ENCODE measurements around the gene S100A1.

S100A1 gene

DNA sequence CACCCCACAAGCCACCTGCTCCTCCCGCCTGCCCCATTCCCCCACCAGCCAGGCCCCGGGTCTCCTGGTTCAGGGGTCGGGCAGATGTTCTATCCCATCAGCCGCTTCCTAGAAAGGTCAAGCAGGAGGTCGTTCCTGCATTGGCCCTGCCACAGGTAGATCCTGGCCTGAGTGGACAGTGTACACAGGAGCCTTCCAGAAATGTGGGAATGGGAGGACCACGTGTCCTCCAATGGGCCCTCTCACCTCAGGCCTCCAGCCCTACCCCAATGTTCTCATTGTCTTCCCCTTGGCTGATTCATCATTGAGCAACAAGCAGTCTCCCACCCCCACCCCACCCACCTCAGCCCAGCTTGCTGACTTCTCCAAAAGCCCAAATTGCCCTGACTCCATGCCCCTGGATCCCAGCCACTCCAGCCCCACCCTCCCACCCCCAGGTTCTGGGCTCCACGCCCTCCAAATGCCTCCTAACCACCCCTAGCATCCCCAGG lies 17.4 kb upstream of the S100A1 start:
- no peak for DNase-seq

DNA sequence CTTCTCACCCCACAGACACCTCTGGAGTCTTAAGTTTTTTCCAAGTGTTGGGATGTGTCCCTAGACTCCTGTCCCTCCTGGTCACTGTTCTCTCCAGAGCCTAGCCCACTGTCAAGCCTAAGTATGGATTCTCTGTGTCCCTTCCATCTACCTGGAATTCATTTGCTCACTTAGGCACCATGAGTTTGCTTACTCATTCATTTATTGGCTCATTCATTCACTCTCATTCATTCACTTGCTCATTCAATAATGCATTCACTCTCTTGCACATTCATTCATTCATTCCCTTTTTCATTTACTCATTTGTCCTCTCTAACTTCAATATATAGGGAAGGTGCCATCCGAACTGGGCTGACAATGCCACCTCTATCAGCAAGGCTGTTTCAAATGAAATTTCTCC lies 16.9 kb upstream of the S100A1 start:
- no peak for DNase-seq

DNA sequence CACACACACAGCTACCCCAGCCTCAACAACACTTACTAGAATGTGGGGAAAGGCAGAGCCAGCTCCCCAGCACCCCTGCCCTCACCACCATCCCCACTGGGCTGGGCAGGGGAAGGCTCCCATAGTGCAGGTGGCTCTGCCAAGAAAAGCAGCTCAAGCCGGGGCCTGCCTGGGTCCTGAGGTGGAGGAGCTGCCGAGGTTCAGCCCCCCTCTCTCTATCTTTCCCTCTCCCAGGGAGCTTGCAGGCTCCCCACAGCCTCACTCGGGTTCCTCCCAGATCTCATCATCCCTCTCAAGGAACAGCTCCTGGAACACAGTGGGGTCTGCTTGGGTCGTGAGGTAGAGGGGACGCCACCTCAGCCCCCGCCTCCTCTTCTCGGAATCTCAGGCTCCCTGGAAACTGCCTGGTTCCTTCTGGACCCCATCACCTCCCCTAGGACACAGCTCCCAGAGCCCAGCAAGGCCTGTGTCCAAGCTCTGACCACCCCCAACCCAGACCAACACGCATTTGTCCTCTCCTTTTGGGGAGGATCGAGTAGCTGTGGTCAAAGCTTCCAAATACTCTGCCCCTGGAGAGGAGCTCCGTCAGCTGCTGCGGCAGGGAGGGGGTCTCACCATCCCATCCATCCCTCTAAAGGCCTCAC lies 16.0 kb upstream of the S100A1 start:
- no peak for DNase-seq

DNA sequence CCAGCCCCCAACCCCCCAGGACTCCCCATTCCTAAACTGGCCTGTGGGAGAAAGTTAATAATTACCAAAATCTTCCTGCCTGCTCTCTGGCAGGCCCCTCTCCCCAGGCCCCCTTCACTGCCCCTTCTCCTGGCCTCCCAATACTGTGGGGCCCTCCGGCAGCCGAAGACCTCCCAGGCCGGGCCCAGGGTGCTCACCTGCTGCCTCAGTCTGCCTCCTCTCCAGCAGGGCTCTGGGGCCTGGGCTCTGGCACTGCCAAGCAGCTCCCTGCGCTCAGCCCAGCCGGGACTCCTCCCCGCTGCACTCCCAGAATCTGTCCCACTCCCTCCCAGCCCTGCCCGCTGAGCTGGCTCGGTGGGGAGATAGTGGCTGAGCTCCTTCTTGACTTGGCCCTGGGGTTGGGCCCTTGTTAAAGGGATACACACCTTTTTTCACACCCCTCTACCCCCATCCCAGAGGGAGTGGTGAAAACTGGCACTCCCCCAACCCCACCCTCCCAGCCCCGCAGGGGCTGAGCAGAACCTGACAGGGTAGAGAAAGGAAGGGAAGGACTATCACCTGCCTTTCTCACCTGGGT lies 15.4 kb upstream of the S100A1 start, which contains the start of gene S100A16:
Gene S100A16, minus strand, starts transcription at position 383 of the 577 bp plus-strand sequence. CDS start 4,986 bp downstream, outside the sequence.
- no peak for DNase-seq

DNA sequence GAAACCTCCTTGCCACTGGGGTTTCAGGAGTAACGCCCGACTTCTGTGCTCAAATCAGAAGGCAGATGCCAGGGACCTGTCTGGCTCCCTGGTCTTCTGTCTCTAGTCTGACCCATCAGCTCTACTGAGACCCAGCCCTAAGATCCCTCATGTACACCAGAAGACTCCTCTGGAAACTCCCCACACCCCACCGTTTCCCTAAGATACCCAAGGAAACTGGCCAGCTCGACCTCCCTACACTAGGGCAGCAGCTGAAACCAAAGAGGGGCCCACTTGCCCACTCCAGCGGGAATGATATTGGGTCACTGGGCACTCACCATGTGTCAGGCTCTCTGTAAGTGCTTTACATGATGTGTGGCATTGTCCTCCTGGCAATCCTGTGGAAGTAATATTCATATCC lies 14.8 kb upstream of the S100A1 start:
- no peak for DNase-seq

DNA sequence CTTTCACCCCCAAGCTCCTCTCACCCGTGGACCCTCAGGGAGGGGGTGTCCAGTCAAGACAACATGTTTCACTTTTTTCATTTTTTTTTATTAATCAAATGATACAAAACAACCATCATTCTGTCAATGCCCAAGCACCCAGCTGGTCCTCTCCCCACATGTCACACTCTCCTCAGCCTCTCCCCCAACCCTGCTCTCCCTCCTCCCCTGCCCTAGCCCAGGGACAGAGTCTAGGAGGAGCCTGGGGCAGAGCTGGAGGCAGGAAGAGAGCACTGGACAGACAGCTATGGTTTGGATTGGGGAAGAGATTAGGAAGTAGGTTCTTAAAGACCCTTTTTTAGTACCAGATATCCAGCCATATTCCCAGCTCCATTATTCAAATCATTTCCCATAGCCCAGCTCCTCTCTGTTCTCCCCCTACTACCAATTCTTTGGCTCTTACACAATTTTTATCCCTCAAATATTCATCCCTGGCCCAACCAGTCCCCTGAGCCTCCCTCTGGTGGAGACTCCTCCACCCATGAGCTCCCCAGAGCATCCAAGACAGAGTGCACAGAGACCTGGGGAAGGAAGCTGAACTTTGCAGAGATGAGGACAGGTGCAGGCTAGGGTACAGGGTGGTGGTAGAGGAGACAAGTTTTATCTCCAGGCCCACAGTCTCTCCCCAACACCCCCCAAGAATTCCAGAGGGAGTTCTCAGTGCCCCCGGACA lies 13.9 kb upstream of the S100A1 start:
- DNase-seq: no peak

DNA sequence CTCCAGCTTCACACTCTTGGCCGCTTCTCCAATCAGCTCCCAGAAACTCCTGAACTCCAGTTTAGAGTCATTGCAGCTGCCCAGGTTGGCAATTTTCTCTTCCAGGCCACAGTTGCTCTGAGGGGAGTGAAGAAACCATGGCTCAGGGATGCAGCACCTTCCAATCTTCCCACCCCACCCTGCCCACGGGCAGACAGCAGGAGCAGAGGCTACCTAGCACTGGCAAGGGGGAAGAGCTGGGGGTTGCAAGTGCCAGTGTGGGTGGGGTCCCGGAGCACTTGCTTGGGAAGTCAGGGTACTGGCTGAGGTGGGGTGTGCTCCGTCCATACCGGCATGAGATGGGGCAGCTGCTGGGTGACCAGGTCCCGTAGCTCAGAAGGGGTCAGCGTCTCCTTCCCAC lies 13.3 kb upstream of the S100A1 start:
- DNase-seq: no peak

DNA sequence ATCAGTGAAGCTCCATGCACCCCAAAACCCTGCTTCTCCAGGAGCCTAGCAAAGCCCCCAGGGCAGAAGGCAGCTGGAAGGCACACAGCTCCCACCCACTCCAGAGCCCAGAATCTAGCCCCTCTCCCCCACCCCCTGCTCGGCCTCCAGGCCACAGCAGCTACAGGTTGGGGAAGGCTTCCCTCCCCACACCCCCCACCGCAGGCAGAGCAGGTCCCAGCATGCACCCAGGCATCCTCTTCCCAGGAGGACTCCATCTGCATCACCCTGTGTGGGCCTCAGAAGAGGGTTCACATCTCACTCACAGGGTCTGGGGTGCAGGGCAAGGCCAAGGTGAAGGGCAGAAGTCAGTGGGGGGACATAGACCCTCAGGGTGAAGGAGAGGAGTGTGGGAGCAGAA lies 12.8 kb upstream of the S100A1 start:
- no peak for DNase-seq

DNA sequence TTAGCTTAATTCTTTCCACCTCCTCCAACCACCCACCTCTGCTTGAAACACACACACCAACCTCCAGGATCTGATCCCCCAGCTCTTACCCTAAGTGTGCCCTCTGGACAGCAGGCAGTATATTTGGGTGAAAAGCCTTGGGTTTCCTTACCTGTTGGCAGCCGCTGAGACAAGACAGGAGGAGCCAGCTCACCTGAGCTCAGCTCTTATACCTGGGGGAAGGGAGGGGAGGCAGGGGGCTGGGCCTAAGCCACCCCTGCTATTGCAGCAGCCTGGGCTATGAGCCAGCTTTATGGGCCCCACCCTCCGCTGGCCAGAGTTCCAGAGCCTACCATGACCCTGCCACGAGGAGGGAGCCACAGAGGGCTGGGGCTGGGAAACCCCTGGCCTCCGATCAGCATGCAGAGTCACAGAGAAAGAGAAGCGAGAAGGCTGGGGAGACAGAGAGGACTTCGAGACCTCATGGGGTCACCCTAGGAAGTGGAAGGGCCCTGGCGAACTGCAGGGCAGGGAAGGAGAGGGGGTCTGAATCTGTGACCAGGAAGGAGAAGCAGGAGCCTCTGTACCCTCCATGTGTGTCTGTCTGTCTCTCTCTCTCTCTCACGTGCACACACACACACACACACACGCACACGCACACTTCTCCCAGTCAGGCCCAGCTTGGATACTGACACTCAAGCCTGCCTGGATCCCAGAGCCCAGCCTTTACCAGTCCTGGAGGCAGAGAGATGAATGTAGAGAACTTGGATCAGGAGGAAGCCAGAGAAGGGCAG lies 11.9 kb upstream of the S100A1 start, which contains the start of gene S100A14:
Gene S100A14, minus strand, starts transcription at position 182 of the 773 bp plus-strand sequence. CDS start 467 bp downstream, outside the sequence.
- DNase-seq: no peak

DNA sequence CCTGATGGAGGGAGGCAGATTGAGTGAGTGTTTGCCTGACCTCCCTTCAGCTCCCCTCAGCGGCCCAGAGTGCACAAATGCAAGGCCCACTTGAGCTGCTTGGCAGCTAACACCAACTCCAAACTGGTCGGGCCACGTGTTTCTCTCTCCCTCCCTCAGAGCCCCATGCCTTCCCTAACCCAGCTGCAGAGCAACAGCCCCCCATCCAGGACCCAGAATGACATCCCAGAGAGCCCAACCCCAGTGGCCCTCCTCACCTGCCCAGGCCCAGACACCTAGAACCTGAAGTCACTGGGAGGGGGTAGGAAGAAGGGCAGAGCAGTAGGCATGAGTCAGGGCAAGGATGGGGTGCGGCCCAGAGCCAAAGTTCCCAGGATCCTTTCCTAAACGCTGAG lies 11.3 kb upstream of the S100A1 start:
- no peak for DNase-seq

DNA sequence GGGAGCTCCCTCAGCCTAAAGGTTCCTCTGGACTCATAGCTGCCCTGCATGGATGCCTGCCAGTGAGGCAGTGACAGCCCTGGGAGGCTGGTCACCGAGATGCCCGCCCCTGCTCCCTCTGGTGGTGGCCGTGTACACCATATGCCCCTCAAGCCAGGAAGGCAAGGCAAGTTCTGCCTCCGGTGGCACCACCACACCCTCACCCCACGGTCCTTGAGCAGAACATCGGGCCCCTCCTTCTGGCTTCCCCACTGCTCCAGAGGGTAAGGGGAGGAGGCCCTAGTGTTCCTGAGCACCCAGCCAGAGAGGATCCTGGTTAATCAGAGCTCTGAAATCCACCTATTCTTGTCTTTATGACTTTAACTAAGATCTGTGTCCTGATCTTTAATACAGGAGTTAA lies 10.6 kb upstream of the S100A1 start:
- no peak for DNase-seq

DNA sequence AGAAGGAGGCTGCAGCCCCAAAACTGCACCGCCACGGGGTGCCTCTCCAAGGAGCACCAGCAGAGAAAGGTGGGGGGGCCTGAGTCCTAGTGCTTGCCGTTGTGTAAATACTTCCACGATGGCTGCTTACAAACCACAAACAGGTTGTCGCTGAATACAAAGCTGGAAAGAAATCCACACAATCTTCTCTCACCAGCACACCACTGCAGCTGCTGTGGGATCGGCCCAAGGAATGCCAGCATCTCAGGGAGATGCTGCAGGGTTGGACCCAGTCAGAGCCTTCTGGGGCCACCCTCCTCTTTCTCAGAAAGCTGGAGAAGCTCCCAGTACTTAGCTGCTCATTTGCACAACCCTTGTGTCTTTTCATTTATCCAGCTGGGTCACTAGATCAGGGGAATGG lies 9.1 kb upstream of the S100A1 start:
- no peak for DNase-seq

DNA sequence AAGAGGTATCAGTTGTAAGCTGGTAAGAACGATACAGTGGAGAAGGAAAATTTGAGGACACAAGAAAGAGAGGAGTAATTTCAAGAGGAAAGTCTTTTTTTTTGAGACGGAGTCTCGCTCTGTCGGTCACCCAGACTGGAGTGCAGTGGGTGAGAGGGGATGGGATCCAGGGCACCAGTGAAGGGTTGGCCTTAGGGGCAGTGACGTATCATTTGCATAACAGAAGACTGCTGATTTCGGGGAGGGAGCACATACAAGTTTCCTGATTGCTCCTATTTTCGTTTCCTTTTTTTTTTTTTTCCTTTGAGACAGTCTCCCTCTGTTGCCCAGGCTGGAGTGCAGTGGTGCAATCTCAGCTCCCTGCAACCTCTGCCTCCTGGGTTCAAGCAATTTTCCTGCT lies 5.1 kb upstream of the S100A1 start:
- no peak for DNase-seq

DNA sequence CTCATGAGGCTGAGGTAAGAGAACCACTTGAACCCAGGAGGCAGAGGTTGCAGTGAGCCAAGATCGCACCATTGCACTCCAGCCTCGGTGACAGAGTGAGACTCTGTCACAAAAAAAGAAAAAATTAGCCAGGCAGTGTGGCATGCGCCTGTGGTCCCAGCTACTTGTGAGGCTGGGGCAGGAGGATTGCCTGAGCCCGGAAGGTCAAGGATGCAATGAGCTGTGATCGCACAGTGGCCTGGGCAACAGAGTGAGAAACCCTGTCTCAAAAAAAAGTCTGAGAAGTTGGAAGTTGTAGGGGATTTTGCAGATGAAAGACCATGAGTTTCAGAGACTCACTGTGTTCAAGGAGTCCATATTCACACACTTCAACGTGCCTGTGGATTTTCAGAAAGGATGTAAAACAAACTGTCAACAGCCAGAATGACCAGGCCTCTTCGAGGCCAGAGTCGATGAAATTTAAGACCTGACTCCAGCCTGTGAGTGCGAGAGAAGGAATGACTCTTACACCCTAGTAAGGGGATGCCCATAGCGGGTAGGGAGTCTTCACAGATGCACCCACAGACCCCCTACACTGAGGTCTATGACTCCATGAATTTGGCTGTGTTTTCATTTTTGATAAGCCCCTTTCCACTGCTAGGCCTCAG lies 3.1 kb upstream of the S100A1 start:
- DNase-seq: no peak

DNA sequence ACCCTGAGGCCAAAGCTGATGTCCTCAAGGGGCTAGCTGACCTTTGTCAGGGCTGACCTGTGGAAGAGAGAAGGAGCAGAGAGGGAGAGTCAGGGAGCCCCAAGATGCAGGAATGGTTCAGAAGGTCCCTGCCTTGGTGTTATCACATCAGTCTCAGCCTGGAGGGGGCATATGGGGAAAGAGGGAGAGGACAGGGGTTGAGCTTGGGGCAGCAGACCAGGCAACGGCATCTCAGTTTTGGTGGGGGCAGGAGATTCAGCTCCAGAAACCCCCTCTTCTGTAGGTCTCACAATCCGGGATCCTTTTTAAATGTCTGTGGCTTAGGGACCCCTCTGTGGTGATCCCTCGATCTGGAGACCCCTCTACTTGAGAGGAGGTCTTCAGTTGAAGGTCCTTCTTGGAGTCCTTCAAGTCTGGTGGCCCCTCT lies 1.7 kb upstream of the S100A1 start:
- no peak for DNase-seq

DNA sequence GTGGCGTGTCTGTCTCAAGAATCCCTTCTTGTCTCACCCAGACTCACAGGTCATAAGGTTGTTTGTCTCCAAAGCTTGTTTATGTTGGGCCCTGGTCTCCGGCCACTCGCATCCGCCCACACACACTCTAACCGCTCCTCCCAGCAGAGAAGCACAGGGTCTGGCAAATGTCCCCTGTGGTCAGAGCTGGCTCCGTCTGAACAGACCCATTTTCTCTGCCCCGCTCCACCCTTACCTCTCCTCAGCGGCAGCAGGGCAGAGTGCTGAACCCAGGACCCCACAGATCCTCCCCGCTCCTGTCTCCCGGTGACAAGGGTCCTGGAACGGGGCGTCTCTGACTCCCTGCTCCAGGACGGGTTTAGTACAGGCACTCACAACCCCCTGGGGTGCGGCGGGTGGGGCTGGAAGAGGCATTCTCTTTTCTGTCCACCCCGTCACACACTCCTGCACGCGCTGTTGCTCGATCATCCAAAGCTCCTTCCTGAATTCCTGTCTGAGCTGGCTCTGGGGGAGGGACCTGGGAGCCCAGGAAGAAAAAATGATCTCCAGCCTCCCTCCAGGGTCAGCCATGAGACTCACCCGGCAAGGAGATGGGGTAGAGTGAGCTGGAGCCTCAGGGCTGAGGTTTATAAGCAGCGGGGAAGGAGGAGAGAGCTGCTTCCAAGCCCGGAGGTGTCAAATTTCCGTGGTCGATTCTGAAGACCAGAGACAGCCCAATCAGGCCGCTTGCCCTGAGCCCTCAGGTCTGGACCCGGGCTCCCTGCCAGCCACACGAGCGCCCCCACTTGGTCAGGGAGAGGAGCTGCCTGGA lies 1.1 kb upstream of the S100A1 start, which contains the start of gene S100A13:
Gene S100A13, minus strand, starts transcription at position 602 of the 811 bp plus-strand sequence. CDS start 1,033 bp downstream, outside the sequence.
- no peak for DNase-seq

DNA sequence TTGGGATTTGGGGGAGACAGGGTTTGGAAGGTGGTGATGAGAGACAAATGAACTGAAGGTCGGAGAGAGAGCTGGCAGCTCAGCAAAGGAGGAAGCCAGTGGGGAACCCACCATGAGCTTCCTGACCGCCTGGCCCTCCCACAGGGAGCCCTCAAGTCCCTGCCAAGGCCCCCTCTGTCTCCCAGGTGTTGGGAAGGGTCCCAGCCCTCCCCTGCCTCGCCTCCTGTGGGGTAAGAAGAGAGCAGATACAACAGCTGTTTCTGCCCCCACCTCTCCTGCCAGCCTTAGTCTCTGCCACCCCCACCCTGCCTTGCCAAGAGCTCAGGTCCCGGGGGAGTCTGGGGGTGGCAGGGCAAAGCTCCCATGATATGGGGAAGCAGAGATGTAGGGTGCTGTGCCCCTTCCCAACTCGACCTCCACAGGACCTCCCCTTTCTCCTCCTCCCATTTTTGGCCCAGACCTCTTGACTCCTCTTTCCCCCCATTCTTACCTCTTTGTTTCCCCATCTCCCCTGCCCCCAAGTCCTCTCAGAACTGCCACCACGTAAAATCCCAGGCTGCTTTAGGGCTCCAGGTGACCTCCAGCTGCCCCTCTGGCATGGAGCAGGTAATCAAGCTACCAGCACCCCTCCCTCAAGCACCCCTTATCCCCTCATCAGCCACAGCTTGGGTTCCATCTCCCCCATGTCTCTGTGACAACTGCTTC lies 556 bp downstream of the S100A1 start:
- DNase-seq: no peak

DNA sequence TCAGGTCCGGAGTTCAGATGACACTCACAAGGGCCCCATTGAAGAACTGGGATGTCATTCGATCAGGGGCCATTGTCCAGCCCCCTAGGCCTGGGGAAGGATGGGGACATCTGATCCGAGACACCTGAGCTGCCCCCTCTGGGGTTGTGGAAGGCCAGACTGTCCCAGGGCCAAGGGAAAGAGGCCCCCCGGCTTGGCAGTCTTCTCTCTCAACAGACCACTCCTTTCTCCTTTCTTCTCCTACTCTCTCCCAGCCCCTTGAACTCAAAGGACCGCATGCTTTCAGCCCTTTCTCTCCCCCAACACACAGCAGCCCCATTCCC lies 1.1 kb downstream of the S100A1 start:
- no peak for DNase-seq

DNA sequence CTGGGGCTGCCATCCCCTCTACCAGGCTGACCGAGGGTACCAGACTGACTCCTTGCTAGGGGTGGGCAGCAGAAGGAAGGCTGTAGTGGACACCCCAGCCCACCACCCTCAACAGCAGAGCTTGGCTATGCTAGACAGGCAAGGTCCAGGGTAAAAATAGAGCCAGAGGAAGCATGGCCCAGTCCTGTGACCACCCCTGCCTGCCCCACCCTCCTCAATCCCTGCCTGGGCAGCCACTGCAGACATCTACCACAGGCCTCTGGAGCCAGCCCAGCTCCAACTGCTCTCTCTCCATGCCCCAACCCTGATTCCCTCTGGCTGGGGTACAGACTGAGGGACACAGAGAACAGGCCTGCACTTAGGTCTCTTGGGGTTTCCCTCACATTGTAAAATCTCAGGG lies 1.7 kb downstream of the S100A1 start:
- DNase-seq: no peak

DNA sequence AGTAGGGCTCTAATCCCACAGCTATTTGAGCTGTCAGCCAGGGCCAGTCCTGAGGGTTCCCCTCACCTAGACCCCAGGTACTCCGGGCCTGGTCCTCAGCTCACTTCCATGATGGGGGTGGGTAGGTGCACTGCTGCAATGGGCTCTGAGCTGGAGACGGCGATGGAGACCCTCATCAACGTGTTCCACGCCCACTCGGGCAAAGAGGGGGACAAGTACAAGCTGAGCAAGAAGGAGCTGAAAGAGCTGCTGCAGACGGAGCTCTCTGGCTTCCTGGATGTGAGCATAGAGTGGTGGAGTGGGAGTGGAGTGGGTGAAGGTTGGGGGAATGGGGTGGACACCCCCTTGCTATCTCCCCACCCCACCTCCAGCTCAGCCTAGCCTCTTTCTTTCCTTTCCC lies 2.1 kb downstream of the S100A1 start:
- no peak for DNase-seq

Data from central memory CD4-positive, alpha-beta T cell (primary cell).